Mesenchymal stem cell (in vitro differentiated cells and primary cell): ENCODE data around the gene LUM.
A peak's percentile ranks its signal among the peaks of the same experiment; 100 is the strongest.

Experiments
- DNase-seq: peaks from one replicate; pipeline ENCODE4 v3.0.0-alpha.2; 2013
- H2AFZ ChIP-seq: one replicate; pipeline ENCODE4 v1.6.1; 2013; ENCODE audit warnings: low read depth, mild to moderate bottlenecking, control low read depth, inconsistent platforms, low read length, moderate library complexity
- H2AK5ac ChIP-seq: 2 replicates; pipeline ENCODE4 v1.6.1; 2013; ENCODE audit warnings: low read length, moderate library complexity, mild to moderate bottlenecking, inconsistent platforms; ENCODE audit not compliant: severe bottlenecking
- H2BK120ac ChIP-seq: one replicate; pipeline ENCODE4 v1.6.1; 2013; ENCODE audit warnings: low read depth, mild to moderate bottlenecking, inconsistent platforms, low read length, moderate library complexity
- H2BK12ac ChIP-seq, 2 experiments: one replicate each; pipeline ENCODE4 v1.6.1; 2013; ENCODE audit warnings: inconsistent platforms in 2 of 2, low read length in 2 of 2, mild to moderate bottlenecking in 2 of 2, moderate library complexity in 2 of 2, control low read depth in 1 of 2
- H2BK15ac ChIP-seq: one replicate; pipeline ENCODE4 v1.6.1; 2013; ENCODE audit warnings: mild to moderate bottlenecking, low read depth, inconsistent platforms; ENCODE audit not compliant: poor library complexity, severe bottlenecking
- H2BK5ac ChIP-seq: 2 replicates; pipeline ENCODE4 v1.6.1; 2013; ENCODE audit warnings: low read depth, mild to moderate bottlenecking, low read length, control low read depth, inconsistent platforms; ENCODE audit not compliant: poor library complexity, severe bottlenecking
- H3K14ac ChIP-seq, 2 experiments: one replicate each; pipeline ENCODE4 v1.6.1; 2013; ENCODE audit warnings: inconsistent platforms in 2 of 2, low read length in 2 of 2, control low read depth in 1 of 2, mild to moderate bottlenecking in 1 of 2, moderate library complexity in 1 of 2
- H3K18ac ChIP-seq, 2 experiments: one replicate each; pipeline ENCODE4 v1.6.1; 2013; ENCODE audit warnings: inconsistent platforms in 2 of 2, low read length in 2 of 2, control low read depth in 1 of 2, low read depth in 1 of 2, mild to moderate bottlenecking in 1 of 2
- H3K23ac ChIP-seq, 2 experiments: one replicate each; pipeline ENCODE4 v1.6.1; 2013; ENCODE audit warnings: inconsistent platforms in 2 of 2, low read length in 2 of 2, mild to moderate bottlenecking in 2 of 2, moderate library complexity in 2 of 2, control low read depth in 1 of 2
- H3K27ac ChIP-seq: 2 replicates; pipeline ENCODE4 v1.5.1; 2013; ENCODE audit warnings: mild to moderate bottlenecking, moderate library complexity, low read length, control low read depth, inconsistent platforms; ENCODE audit not compliant: poor library complexity, severe bottlenecking
- H3K27me3 ChIP-seq, 2 experiments: 2 replicates each; pipeline versions ENCODE4 v1.6.1 to v1.7.0; 2013; ENCODE audit warnings: low read length in 2 of 2, mild to moderate bottlenecking in 2 of 2, moderate library complexity in 2 of 2, control low read depth in 1 of 2, inconsistent platforms in 1 of 2; ENCODE audit not compliant: control insufficient read depth in 1 of 2, insufficient read depth in 1 of 2
- H3K36me3 ChIP-seq, 2 experiments: 2 replicates each; pipeline versions ENCODE4 v1.6.1 to v1.7.0; 2013; ENCODE audit warnings: low read length in 2 of 2, control low read depth in 1 of 2, inconsistent platforms in 1 of 2, low read depth in 1 of 2, mild to moderate bottlenecking in 1 of 2; ENCODE audit not compliant: insufficient read depth in 2 of 2, control insufficient read depth in 1 of 2
- H3K4ac ChIP-seq, 2 experiments: one replicate each; pipeline ENCODE4 v1.6.1; 2013; ENCODE audit warnings: inconsistent platforms in 2 of 2, low read length in 2 of 2, mild to moderate bottlenecking in 2 of 2, moderate library complexity in 2 of 2, control low read depth in 1 of 2, low read depth in 1 of 2
- H3K4me1 ChIP-seq: 2 replicates; pipeline ENCODE4 v1.6.1; 2013; ENCODE audit warnings: low read depth, low read length, control low read depth; ENCODE audit not compliant: control insufficient read depth, insufficient read depth
- H3K4me2 ChIP-seq: 2 replicates; pipeline ENCODE4 v1.6.1; 2013; ENCODE audit warnings: low read length, mild to moderate bottlenecking, inconsistent platforms; ENCODE audit not compliant: poor library complexity, severe bottlenecking
- H3K4me3 ChIP-seq, 2 experiments: 2 replicates each; pipeline versions ENCODE4 v1.5.1 to v1.7.0; 2013; ENCODE audit warnings: low read length in 2 of 2, mild to moderate bottlenecking in 2 of 2, control low read depth in 1 of 2, low read depth in 1 of 2; ENCODE audit not compliant: insufficient read depth in 1 of 2
- H3K79me1 ChIP-seq: replicated peaks from 2 replicates; pipeline ENCODE4 v1.6.1; 2013; ENCODE audit warnings: mild to moderate bottlenecking, control low read depth, low read length, inconsistent platforms; ENCODE audit not compliant: poor library complexity, severe bottlenecking
- H3K9ac ChIP-seq: 2 replicates; pipeline ENCODE4 v1.7.0; 2013; ENCODE audit warnings: mild to moderate bottlenecking, low read length, moderate library complexity
- H3K9me3 ChIP-seq: 2 replicates; pipeline ENCODE4 v1.7.0; 2013; ENCODE audit warnings: mild to moderate bottlenecking, low read length; ENCODE audit not compliant: control insufficient read depth
- H4K8ac ChIP-seq: one replicate; pipeline ENCODE4 v1.6.1; 2013; ENCODE audit warnings: inconsistent platforms, mild to moderate bottlenecking, low read length, moderate library complexity
- H4K91ac ChIP-seq: one replicate; pipeline ENCODE4 v1.6.1; 2013; ENCODE audit warnings: mild to moderate bottlenecking, low read length, inconsistent platforms
- WGBS: methylation state at CpG from one replicate; pipeline ENCODE4 v1.1.7; 2013; ENCODE audit warnings: mixed read lengths; 5-methylcytosine and 5-hydroxymethylcytosine counted together

Gene LUM

GRCh38 chr12:91144053-91144452, 32.8 kb upstream of the LUM start:
- Histone ChIP-seq H3K27me3 (no peaks in the 10 kb centered on the region), H3K4me3 (no peak overlapping the region), H3K9me3 (no peaks in the 10 kb centered on the region), H3K27ac (no peak overlapping the region), H3K4ac (no peak overlapping the region), H2AFZ (no peak overlapping the region), H4K91ac (peak overlapping the region; percentile 15), H2AK5ac (no peak overlapping the region), H3K9ac (no peak overlapping the region), H3K79me1 (no peaks in the 10 kb centered on the region), H3K4me1 (no peaks in the 10 kb centered on the region), H3K36me3 (peaks cover 0 to 53% of the 10 kb centered on the region in 2 experiments), H3K4me2 (no peak overlapping the region), H2BK15ac (no peak overlapping the region), H3K23ac (no peak overlapping the region), H2BK5ac (no peak overlapping the region), H2BK120ac (no peak overlapping the region), H3K14ac (no peak overlapping the region), H2BK12ac (no peak overlapping the region), H3K18ac (peak overlapping the region in 1 of 2 experiments; percentile 12), H4K8ac (no peak overlapping the region)
- 87% methylated on average over 2 of the region's 2 CpGs for WGBS
- no peak for DNase-seq

GRCh38 chr12:91143206-91143605, 31.9 kb upstream of the LUM start:
- Histone ChIP-seq H3K4me2 (no peak overlapping the region), H2BK12ac (peak overlapping the region; percentile 90 to 98), H3K9me3 (no peaks in the 10 kb centered on the region), H3K23ac (no peak overlapping the region), H3K27me3 (no peaks in the 10 kb centered on the region), H3K9ac (peak overlapping the region; percentile 88), H3K4ac (peak overlapping the region in 1 of 2 experiments; percentile 91), H2BK120ac (no peak overlapping the region), H4K8ac (no peak overlapping the region), H3K4me1 (peaks cover 1% of the 10 kb centered on the region), H3K4me3 (no peak overlapping the region), H3K18ac (peak overlapping the region in 1 of 2 experiments; percentile 96), H2BK15ac (no peak overlapping the region), H3K27ac (no peak overlapping the region), H4K91ac (no peak overlapping the region), H2BK5ac (no peak overlapping the region), H3K14ac (no peak overlapping the region), H3K79me1 (no peaks in the 10 kb centered on the region), H2AFZ (no peak overlapping the region), H3K36me3 (peaks cover 0 to 44% of the 10 kb centered on the region in 2 experiments), H2AK5ac (no peak overlapping the region)
- WGBS = 47% methylated on average over 3 of the region's 3 CpGs
- DNase-seq = no peak

- no peak overlapping the region for H3K4ac ChIP-seq
- H3K23ac ChIP-seq = no peak overlapping the region
- H3K14ac ChIP-seq = no peak overlapping the region
- H3K9me3 ChIP-seq = no peaks in the 10 kb centered on the region
- H4K8ac ChIP-seq = no peak overlapping the region
- H3K27me3 ChIP-seq = no peaks in the 10 kb centered on the region
- no peak overlapping the region for H4K91ac ChIP-seq
- no peaks in the 10 kb centered on the region for H3K79me1 ChIP-seq
- 36% methylated on average over 3 of the region's 3 CpGs for WGBS
- peak overlapping the region in 1 of 2 experiments; percentile 79 for H3K18ac ChIP-seq
- H3K27ac ChIP-seq = no peak overlapping the region
- no peak overlapping the region for H2BK15ac ChIP-seq
- peak overlapping the region; percentile 88 for H3K9ac ChIP-seq
- H2BK12ac ChIP-seq = peak overlapping the region in 1 of 2 experiments; percentile 63
- no peak overlapping the region for H2AK5ac ChIP-seq
- peaks cover 2% of the 10 kb centered on the region for H3K4me1 ChIP-seq
- no peak overlapping the region for H3K4me2 ChIP-seq
- H2AFZ ChIP-seq = no peak overlapping the region
- H2BK5ac ChIP-seq = no peak overlapping the region
- H3K4me3 ChIP-seq = no peak overlapping the region
- H2BK120ac ChIP-seq = no peak overlapping the region
- peak; percentile 60 for DNase-seq
- H3K36me3 ChIP-seq = peaks cover 0 to 35% of the 10 kb centered on the region in 2 experiments
These were observed 30.9 kb upstream of the LUM start for GRCh38 chr12:91142221-91142631.

GRCh38 chr12:91140026-91140931, 29.0 kb upstream of the LUM start:
- Histone ChIP-seq H2BK5ac (no peak overlapping the region), H2AFZ (no peak overlapping the region)
- WGBS = 4% methylated on average over 1 of the region's 1 CpG

More at GRCh38 chr12:91140026-91140931, 29.0 kb upstream of the LUM start:
- Histone ChIP-seq H3K9me3 (no peaks in the 10 kb centered on the region), H3K4me2 (no peak overlapping the region), H3K4me1 (peaks cover 2% of the 10 kb centered on the region), H2BK120ac (peak overlapping the region; percentile 95), H3K23ac (no peak overlapping the region), H2AK5ac (no peak overlapping the region), H3K18ac (peak overlapping the region in 1 of 2 experiments; percentile 99), H4K8ac (no peak overlapping the region), H4K91ac (no peak overlapping the region), H3K36me3 (peaks cover 0 to 16% of the 10 kb centered on the region in 2 experiments), H2BK12ac (peak overlapping the region in 1 of 2 experiments; percentile 98), H3K4me3 (peak overlapping the region in 1 of 2 experiments; percentile 6), H3K4ac (peak overlapping the region in 1 of 2 experiments; percentile 51), H3K14ac (no peak overlapping the region), H3K79me1 (no peaks in the 10 kb centered on the region), H3K27me3 (no peaks in the 10 kb centered on the region), H3K27ac (peak overlapping the region; percentile 38), H2BK15ac (no peak overlapping the region), H3K9ac (peak overlapping the region; percentile 88)
- DNase-seq = peak; percentile 95
